Lower leg skin (tissue), 3 donors: ENCODE results near the gene AKAP6.
"Not testable (repeated sequence)": the region's sequence is repeated elsewhere in the genome, so short reads cannot be mapped to it uniquely, and the experiment has no call there.

Experiments used
- CTCF ChIP-seq, 3 donors: fragments of 450-650 bp; IDR thresholded peaks; one replicate each; pipeline ENCODE4 v1.5.1; 2016; ENCODE audit warnings: antibody characterized with exemption in 3 of 3, mild to moderate bottlenecking in 3 of 3, moderate library complexity in 2 of 3
- POLR2A ChIP-seq, 2 donors: fragments of 450-650 bp; IDR thresholded peaks; one replicate each; pipeline ENCODE4 v1.6.1; 2016 to 2017; ENCODE audit warnings: antibody characterized with exemption in 2 of 2, mild to moderate bottlenecking in 1 of 2, moderate library complexity in 1 of 2

GRCh38 chr14:32583427-32583826 lies 254.3 kb downstream of the AKAP6 start:
- TF ChIP-seq POLR2A, CTCF (IDR thresholded peaks at IDR 0.05): not testable (repeated sequence)
